ENCODE results near the gene EPHB1.
"Not testable (repeated sequence)": the region's sequence is repeated elsewhere in the genome, so short reads cannot be mapped to it uniquely, and the experiment has no call there.

EPHB1 gene

DNA sequence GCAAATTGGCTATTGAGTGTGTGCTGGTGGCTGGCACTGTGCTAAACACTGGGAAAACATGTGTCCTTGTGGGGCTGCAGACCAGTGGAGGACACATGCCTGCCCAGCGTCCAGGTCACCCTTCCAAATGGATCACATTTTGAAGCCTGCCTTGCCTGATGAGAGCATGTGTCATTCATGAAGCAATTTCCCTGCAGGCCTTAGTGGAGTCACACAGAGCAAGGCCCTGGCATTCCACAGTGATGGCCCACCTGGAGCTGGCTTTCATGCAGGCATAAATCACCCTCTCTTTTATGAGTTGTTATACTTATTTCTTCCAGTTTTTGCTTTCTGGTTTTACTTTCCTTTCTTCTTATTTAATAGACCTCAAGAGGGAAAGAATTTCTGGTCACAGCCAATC, 219.5 kb downstream of the EPHB1 start:
- DNase-seq = no peak

DNA sequence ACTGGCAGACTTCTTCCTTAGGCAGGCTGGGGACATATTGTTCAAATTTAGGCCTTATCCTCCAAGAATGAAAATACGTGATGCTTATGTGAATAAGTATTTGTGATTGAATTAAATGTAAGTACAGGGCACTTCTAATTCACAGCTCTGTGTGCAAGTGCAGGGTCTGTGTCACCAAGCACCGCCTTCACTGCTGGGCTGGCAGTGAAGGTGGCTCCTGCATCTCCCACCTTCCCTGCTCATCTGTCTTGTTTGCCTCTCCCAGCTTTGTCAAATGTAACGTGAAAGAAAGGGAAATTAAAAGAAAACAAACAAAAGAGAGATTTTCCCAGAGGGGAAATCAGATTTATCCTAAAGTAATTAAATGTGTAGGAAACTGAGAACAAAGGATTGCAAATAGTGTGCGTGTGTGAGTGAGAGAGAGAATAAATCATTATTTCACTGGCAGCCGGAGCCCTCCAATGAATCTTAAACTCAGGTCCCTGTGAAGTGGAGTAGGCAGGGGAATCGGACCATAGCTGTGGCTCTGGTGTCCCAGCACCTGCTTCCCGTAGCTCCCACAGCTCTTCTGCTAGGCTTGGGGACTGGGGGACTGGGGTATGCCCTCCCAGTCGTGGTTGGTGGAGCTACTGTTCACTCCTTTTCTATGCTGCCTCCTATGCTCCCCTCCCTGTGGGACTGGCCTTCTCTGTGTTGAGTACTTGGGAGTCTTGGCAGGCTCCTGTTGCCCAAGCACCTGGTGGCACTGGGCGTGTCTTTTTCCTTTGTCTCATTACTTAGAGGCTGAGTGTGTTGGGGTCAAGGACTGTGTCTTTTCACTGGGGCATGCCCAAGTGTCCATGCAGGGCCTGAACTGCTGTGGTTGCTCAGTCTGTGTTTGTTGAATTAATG, 222.2 kb downstream of the EPHB1 start:
- no peak for DNase-seq

DNA sequence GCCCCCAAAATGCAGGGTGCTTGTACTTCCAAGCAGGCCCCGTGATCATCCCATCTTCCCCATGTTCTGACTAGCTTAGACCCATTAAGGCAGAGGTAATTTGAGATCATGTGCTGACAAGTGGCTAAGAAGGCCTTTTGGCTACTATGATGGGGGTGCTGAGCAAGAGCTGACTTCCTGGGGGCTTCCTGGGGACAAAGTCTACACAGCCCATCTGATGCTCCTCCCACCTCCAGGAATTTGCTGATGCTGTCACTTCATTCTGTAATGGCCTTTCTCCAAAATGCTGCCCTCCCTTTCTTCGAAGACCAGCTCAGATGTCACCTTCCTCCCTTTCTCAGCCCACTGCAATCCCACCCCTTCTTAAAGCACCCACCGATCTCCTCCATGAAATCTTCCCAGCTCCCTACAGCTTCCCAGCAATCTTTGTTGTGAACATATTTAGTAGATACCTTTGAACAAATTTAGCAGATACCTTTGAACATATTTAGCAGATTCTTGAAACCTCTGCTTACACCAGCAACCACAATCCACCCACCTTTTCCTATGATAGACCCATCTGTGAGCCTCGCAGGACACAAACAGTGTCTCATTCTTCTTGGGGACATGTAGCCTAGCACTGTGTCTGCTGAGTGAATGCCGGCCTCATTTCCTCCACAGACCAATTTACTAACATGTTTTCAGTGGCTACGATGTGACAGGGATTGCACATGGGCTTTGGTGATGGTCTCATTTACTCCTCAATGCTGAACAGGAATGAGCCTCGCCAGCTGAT, 223.3 kb downstream of the EPHB1 start:
- DNase-seq = no peak

DNA sequence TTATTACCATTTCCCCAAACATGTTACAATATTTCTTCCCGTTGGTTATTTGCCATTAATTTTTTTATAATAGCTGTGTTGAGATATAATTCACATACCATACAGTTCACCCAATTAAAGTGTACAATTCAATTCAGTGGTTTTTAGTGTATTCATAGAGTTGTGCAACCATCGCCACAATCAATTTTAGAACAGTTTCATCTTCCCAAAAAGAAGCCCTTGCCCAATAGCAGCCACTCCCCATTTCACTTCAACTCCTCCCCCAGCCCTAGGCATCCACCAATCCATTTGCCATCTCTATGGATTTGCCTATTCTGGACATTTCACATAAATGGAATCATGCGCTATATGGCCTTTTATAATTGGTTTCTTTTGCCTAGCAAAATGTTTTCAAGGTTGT, 225.1 kb downstream of the EPHB1 start:
- DNase-seq = no peak

DNA sequence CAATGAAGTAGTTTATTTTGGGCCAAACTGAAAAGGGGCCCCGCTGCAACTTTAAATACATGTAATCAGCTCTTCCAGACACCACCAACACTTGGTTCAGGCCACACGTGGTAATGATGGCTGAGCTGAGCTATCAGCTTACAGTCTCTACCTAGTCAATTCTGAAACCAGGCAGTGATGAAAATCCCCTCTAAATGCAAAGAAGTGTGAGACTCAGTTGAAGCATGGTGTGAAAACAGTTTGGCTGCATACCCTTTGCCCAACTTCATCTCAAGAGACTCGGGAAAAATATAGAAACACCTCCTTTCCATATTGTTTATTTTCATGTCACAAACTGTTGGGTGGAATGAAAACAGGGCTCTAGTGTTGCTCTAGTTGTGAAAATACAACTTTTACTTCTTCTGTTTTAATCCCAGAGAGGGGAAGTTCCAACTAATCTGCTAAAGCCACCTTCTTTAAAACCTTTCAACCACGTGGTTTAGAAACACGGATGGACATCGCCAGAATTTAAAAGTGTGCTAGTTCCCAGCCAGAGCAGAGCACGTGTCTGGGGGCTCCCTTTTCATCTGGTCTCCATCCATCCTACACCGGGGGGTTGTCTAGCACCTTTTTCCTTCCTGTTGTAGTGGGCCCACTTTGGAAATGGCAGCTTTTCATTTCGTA, 229.1 kb downstream of the EPHB1 start:
- no peak for DNase-seq

DNA sequence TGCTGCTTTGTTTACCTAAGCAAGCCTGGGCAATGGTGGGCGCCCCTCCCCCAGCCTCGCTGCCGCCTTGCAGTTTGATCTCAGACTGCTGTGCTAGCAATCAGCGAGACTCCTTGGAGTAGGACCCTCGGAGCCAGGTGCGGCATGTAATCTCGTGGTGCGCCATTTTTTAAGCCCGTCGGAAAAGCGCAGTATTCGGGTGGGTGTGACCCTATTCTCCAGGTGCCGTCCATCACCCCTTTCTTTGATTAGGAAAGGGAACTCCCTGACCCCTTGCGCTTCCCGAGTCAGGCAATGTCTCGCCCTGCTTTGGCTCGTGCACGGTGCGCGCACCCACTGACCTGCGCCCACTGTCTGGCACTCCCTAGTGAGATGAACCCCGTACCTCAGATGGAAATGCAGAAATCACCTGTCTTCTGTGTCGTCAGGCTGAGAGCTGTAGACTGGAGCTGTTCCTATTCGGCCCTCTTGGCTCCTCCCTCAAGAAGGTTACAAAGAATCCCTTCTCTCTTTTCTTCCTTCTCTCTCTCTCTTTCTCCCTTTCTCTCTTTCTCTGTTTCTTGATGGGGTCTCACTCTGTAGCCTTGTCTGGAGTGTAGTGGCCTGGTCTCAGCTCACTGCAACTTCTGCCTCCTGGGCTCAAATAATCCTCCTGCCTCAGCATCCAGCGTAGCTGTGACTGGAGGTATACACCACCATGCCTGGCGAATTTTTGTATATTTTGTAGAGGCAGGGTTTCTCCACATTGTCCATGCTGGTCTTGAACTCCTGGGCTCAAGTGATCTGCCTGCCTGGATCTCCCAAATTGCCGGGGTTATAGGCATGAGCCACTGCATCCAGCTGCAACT, 235.9 kb downstream of the EPHB1 start:
- not testable (repeated sequence) for DNase-seq

DNA sequence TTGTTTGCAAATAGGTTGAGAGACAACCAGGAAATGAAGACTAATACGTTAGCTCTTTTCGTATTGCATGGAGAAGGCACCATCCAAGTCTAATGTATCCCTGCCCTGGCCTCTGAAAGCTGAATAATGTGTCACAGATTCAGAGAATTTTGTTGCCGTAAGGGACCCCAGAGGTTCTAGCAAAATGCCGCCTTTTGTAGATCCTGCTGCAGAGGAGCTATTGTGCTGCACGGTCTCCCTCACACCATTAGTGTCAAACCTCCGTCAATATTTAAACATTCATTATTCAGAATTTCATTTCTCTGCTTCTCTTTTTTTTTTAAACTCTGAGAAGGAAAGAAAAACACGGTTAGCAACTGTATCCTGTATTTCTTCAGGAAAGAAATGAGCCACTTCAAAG, 238.7 kb downstream of the EPHB1 start:
- DNase-seq = no peak

DNA sequence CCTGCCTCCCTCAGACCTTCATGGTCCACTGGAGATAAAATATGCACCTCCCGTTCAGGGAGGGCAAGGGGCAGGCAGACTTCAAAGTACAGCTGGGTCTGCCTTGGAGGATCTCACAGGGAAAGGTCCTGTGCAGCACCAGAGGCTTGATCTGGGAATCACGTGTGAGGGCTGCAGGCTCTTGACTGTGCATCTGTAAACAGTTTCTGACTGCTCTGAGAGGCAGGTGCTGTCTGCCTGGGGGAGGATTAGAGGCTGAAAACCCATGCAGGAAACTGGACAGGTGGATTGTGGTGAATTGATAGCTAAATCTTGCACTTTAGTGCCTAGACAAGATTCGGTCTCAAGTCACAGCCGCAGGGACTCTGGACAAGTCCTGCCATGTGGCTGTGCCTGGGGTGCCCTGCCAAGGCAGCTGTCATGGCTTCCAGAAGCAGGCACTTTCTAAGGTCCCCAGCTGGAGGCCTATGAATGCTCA, 239.3 kb downstream of the EPHB1 start:
- DNase-seq = no peak

DNA sequence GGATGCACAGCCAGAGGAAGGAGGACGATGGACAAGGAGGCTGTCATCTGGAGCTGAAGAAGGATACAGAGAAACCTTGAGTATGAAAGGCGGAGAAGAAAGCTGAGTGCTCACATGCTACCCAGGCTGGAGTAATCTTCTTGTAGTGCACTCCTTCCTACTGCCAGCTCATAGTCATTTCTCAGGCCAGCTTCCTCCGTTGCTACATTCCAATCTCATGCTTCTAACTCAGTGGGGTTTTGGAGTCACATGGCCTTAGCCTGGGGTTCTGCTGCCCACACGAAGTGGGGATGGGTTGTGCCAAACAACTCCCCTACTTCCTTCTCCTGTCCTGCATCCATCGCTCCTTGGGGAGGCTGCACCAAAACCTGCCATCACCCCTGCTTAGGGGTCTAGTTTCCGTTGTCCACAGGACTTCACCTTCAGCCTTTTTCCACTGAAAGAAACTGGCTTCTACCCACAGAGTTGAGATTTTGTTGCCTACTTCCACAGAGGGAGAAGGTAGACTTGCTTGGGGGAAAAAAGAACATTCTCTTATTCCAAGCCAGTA, 239.9 kb downstream of the EPHB1 start:
- DNase-seq = no peak

DNA sequence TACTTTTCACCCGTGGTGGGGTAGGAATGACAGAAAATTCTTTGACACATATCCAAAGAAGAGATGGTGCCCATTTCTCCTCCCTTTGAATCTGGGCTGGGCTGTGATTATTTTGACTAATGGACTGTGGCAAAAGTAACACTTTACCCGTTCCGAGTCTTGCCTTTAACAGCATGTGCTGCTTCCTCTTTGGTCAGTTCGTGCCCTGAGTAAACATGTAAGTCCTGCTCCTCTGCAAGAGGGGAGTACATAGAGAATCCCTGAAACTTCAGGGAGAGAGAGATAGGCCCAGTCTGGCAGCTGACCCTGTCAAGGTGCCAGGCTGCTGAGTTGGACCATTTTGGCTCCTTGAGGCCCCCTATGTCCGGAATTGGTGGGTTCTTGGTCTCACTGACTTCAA, 243.1 kb downstream of the EPHB1 start:
- DNase-seq = no peak

DNA sequence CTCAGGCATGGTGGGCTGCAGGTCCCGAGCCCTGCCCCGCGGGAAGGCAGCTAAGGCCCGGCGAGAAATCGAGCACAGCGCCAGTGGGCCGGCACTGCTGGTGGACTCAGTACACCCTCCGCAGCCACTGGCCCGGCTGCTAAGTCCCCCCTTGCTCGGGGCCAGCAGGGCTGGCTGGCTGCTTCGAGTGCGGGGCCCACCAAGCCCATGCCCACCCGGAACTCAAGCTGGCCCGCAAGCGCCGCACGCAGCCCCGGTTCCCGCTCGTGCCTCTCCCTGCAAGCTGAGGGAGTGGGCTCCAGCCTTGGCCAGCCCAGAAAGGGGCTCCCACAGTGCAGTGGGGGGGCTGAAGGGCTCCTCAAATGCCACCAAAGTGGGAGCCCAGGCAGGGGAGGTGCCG, 244.5 kb downstream of the EPHB1 start:
- DNase-seq = not testable (repeated sequence)

DNA sequence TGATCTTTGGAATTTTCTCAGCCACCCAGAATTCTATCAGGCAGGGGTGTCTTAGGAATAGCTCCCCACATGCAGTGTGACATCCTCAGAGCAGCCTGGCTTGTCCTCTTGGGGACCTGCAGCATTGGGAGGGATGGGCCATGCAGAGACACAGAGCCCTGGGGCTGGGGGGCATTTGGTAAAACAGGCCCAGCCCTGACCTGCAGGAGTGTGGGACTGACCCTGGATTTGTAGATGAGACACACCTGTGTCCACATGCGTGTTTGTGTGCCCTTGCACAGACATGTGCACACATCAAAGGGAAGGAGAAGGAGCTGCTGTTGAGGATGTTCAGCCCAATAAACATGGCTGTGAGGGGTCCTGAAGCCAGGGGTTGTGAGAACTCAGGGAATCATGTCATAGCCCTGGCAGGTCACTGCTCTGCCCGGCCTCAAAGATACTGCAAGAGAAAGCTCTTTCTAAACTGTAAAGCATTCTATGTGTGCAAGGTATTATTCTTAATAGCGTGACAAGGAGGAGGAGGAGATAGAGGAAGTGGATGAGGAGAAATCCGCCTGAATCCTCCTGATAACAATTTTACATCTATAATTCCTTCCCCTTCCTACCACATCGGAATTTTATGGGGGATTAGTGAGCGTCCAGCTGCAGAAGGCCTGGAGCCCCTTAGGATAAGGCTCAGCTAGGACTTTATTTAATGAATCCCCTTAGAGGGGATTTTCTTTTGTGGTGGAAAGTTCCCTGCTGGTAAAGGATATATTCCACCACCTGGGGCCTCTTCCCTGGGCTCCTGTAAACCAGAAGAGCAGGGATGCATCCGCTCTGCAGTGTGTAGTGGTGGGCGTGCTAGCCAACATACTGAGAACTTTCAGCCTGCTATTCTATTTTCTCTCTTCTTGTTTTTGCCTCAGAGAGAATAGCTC, 245.5 kb downstream of the EPHB1 start:
- no peak for DNase-seq

DNA sequence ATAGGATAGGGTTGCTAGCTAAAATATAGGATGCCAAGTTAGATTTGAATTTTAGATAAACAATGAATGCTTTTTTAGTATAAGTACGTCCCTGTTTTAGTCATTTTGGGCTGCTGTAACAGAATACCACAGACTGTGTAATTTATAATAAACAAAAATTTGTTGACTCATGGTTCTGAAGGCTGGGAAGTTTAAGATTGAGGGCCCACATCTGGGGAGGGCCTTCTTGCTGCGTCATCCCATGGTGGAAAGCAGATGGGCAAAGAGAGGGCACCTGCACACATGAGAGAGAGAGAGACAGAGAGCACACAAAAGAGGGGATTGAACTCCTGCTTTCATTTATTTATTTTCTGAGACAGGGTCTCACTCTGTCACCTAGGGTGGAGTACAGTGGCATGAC, 246.5 kb downstream of the EPHB1 start:
- DNase-seq = no peak

DNA sequence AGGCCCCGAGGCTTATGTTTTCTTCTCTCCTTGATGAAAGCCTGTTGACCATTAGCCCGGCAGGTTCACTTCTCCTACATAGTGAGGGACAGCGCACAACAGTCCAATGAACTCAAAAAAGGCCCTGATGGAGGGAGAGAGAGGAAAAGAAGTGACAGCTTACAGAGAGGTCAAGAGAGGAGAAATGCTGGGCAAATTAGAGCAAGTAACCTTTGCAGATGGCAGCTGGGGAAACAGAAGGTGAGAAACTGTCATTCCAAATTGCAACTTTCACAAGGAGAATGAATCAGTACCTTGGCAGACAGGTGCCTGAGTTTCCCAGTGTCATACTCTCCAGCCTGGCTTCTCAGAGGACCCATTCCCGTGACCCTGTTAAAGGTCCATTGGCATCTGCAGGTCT, 252.0 kb downstream of the EPHB1 start:
- no peak for DNase-seq

DNA sequence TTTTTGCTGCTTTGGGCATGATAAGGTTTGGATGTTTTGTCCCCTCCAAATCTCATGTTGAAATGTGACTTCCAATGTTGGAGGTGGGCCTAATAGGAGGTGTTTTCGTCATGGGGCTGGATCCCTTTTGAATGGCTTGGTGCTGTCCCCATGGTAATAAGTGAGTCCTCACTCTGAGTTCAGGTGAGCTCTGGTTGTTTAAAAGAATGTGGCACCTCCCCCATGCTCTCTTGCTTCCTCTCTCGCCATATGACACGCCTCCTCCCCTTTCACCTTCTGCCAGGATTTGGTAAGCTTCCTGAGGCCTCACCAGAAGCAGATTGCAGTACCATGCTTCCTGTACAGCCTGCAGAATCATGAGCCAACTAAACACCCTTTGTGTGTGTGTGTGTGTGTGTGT, 255.5 kb downstream of the EPHB1 start:
- no peak for DNase-seq

DNA sequence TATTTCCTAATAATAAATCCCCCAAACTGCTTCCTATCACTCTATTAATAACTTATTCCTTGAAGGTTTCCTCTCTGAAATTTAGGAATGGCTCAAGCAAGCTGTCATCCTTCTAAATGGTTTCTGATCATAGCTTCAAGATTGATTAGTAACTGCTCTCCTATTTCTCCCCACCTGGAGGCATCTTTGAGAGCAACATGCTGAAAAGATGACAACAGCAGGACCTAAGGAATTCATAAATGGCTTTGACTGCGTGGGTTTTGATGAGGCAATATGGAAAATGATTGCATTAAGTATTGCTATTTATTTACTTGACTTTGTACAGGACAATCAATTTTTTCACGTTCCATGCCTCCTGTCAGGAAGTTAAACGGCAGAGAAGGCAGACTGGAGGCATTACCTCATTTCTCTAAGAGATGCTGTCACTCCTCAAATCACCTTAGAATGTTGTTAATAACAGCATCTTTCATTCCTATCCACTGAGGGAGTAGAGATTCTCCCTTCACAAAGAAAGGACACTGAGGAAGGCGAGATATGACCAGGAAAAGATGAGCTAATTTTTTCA, 256.4 kb downstream of the EPHB1 start:
- no peak for DNase-seq

DNA sequence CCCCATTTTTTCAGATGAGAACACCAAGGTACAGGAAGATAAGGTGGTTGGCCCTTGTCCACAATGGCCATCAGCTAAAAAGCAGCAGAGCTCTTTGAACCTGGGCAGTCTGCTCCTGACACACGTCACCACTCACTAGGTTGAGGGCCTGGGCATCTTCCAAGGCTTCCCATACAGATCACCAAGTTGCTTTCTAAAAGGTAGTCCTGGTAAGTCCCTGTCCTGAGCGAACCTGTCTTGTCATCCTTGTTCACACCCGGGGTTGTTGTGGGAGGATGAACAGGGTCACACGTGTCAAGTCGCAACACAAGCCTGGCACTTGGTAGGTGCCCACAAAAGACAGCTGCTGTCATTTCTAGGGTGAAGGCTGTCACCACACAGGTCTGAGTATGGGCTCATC, 260.4 kb downstream of the EPHB1 start:
- DNase-seq = no peak

DNA sequence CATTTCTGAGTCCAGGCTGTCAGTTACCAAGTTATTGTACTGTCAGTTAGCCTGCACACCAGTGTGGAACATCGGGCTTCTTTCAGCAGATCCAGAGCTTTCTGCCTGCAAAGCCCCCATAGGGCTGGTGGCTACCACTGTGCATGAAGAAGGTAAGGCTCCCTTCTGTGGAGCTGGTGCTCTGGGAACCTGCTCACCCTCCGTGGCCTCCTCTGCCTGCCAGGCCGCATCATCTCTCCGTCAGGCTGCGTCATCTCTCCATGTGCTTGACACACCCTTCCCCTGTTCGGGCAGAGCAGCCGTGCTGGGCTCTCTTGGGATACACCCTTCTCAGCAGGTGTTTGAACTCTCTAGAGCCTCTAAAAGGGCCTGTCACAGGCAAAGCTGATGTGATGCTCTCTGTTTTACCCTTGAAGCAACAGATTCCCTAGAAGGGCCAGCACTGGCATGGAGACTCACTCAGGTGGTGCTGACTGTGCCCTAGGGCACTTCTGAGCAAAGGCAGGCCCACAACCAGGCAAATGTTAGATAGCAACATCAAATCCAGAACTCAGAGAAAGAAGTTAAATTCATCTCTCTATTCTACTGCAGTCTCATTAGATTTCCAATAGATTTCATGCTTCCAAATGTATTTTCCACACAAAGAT, 261.1 kb downstream of the EPHB1 start:
- no peak for DNase-seq

DNA sequence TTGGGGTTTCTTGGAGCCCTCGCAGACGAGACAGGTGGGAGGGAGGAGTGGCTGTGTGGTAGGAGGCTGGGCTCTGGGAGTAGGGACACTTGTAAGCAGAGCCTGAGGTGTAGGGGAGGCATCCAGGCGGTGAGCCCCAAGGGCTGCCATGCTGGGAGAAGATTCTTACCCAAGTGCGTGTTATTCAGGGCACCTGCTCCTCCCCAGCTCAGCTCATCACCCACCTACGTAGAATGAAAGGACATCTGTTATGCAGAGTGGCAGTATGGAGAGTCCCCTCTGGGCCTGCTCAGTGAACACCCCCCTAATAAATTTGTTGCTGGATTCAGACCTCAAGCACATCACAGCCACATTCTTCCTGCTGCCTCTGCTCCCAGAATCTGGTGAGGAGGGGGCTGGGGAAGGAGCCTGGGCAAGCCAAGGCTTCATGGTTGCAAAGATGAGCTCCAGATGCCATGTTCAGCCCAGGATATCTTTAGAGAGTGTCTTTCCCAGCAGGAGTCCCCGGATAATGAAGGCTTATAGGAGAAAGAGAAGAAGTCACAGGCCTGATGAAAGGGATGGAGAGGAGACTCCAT, 261.8 kb downstream of the EPHB1 start:
- no peak for DNase-seq

DNA sequence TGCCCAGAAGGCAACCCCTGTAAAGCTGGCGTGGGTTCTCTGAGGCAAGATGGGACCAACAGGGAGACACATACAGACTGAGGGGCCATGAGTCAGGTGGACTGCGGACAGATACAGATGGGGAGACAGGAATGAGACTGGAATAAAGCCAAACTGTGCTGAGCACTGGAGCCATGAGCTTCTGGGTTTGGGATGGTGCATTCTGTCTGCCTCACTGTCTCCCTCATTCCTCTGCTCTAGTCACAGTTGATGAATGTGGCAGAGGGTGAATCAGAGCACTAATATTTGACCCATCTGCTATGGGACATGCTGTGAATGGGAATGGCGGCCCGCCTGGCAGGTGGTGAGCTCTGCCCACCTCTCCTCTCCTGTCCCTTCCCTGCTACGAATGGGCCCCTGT, 262.9 kb downstream of the EPHB1 start:
- DNase-seq = no peak

All from amniotic stem cell (primary cell).